Stimulated activated CD4-positive, alpha-beta T cell treated with anti-CD3 and anti-CD28 coated beads, TNF-alpha, amount 100 ng/mL, for 1 hour (primary cell): ENCODE results near the gene ZNF813.
A peak's percentile ranks its signal among the peaks of the same experiment; 100 is the strongest.

Experiments
- DNase-seq, 3 donors: peaks; one replicate each; pipeline ENCODE4 v3.0.0-alpha.2; 2020; ENCODE audit warnings: low read depth in 3 of 3, low spot score in 1 of 3

Gene ZNF813

GRCh38 chr19:53519446-53519845 lies 51.9 kb downstream of the ZNF813 start:
- no peak for DNase-seq

GRCh38 chr19:53520163-53520546 lies 52.6 kb downstream of the ZNF813 start:
- DNase-seq: no peak

- peak; percentile 60 to 78 (median 75) for DNase-seq
Observed at GRCh38 chr19:53520547-53521372, 53.2 kb downstream of the ZNF813 start.

GRCh38 chr19:53521373-53522202 lies 54.1 kb downstream of the ZNF813 start:
- no peak for DNase-seq

GRCh38 chr19:53525922-53526321 lies 58.4 kb downstream of the ZNF813 start:
- no peak for DNase-seq

GRCh38 chr19:53530622-53531021 lies 63.1 kb downstream of the ZNF813 start:
- DNase-seq: no peak

GRCh38 chr19:53531457-53531856 lies 63.9 kb downstream of the ZNF813 start:
- no peak for DNase-seq

- no peak for DNase-seq
Observed at GRCh38 chr19:53532362-53532761, 64.8 kb downstream of the ZNF813 start.

GRCh38 chr19:53536225-53536548 lies 68.7 kb downstream of the ZNF813 start:
- no peak for DNase-seq

GRCh38 chr19:53537121-53537520 lies 69.6 kb downstream of the ZNF813 start:
- DNase-seq: no peak

- peak; percentile 74 to 81 (median 76) for DNase-seq
Observed at GRCh38 chr19:53537521-53538377, 70.2 kb downstream of the ZNF813 start, which contains the start of gene ZNF331. TSS of gene ZNF331 (plus strand) at chr19:53538145. CDS start at chr19:53569377, 31,232 bp downstream.

GRCh38 chr19:53538378-53539109 lies 71.0 kb downstream of the ZNF813 start:
- DNase-seq: no peak

- DNase-seq: no peak
Observed at GRCh38 chr19:53540091-53540490, 72.6 kb downstream of the ZNF813 start.

- DNase-seq: no peak
Observed at GRCh38 chr19:53541971-53542370, 74.4 kb downstream of the ZNF813 start.

- no peak for DNase-seq
Observed at GRCh38 chr19:53545271-53546065, 77.9 kb downstream of the ZNF813 start.
